ENCODE measurements around the gene SLCO3A1. TPM values are rescaled to one million over a fixed set of nuclear protein-coding genes. Genes with fewer than 3 reads are reported as not detected.

Gene SLCO3A1
- total RNA-seq, 2 experiments from 2014 or later, result 4.2 to 4.8 TPM

DNA sequence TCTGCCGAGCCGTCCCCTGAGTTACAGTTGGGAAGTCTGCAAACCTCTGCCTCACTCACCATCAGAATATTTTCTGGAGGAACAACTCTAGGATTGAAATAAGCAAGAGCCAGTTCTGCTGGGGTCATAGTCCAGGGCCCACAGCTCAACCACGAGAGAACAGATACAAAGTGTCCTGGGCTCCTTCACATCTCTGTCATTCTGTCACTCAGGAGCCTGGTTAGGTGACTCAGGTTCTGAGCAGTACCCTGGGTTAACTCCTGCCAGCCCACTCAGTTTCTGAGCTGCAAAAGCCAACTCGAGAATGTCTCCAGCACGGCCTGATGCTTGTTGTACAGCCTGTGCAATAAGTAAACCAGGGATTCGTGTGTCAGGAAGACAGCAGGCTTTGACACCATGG lies 155.7 kb downstream of the SLCO3A1 start:
- no peak for TF ChIP-seq CTCF (IDR thresholded peaks at IDR 0.05)
- no peaks in the 10 kb centered on the region for H3K9me3 Mint-ChIP-seq
- intact Hi-C loops (cut with micrococcal nuclease), result no loop called here
- no peaks in the 10 kb centered on the region for H3K27me3 Mint-ChIP-seq
- ChIA-PET CTCF (interaction anchor here (1.6 kb wide), 1 partner anchor 303 kb away, joined by 3 read pairs; no protein-coding TSS in a partner anchor), POLR2A (no interaction called here)
- DNase-seq, result peak; percentile 31
- peak overlapping the region; percentile 4 for H3K27ac Mint-ChIP-seq
- H3K4me3 Mint-ChIP-seq, result no peak overlapping the region
- peaks cover 45% of the 10 kb centered on the region for H3K4me1 Mint-ChIP-seq (ENCODE audit: low read depth)
- ATAC-seq, result peak; percentile 64
- no peaks in the 10 kb centered on the region for H3K36me3 Mint-ChIP-seq (ENCODE audit: low read depth)

DNA sequence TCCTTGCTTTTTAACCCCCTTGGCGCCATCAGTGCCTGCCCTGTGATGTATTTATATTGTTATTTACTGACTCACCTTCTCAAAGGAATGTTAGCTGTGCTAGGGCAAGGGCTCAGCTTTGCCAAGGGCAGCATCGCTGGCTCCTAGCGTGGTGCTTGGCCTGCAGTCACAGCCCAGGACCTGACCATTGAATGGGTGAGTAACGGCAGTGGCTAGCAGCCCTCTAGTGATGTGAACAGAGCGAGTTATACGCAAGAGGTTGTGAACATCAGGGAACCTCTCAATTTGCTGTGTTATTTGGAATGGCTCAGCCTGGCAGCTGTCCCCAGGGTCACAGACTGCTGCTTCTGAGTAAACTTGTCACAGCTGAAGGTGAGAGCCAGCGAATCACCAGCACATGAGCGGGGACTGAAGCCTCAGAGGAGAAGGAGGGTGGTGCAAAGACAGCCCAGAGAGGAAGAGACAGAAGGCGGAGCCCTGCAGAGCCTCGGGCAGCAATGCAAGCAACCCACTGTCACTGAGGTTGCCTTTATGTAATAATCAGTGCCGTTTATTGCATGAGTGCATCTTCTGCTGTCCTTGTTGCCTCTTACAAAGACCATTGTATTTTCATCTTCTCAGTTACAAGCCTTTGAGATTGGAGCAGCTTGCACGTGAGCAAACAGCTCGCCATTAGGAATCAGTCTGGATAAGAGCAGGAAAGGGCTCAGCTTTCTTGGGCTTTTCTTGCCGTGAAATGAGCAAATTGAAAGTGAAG lies 158.3 kb downstream of the SLCO3A1 start:
- TF ChIP-seq CTCF (IDR thresholded peaks at IDR 0.05), result no peak
- ATAC-seq, result peak; percentile 83
- Mint-ChIP-seq H3K4me1 (ENCODE audit: low read depth) (peaks cover 44% of the 10 kb centered on the region), H3K4me3 (peak overlapping the region; percentile 17), H3K36me3 (ENCODE audit: low read depth) (no peaks in the 10 kb centered on the region), H3K27ac (peak overlapping the region; percentile 6), H3K27me3 (no peaks in the 10 kb centered on the region), H3K9me3 (no peaks in the 10 kb centered on the region)
- intact Hi-C loops (cut with micrococcal nuclease), result no loop called here
- ChIA-PET POLR2A (interaction anchor here (1.0 kb wide), 1 partner anchor 10 kb away, joined by 3 read pairs; no protein-coding TSS in a partner anchor), CTCF (interaction anchor here (1.6 kb wide), 1 partner anchor 709 kb away, joined by 3 read pairs; no protein-coding TSS in a partner anchor)
- peak; percentile 46 for DNase-seq

DNA sequence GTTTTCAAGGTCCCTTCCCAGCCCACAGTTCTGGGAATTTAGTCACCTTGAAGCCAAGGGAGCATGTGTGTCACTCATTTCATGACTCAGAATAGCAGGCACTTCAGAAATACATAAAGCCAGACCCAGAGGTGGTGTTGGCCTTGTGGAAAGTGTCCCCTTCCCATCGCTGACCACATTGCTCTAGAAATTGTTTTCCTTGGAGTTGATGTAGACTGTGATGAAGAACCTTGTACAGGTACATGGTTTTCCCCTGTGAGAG lies 158.8 kb downstream of the SLCO3A1 start:
- no peaks in the 10 kb centered on the region for H3K36me3 Mint-ChIP-seq (ENCODE audit: low read depth)
- H3K9me3 Mint-ChIP-seq, result no peaks in the 10 kb centered on the region
- intact Hi-C loops (cut with micrococcal nuclease), result no loop called here
- POLR2A ChIA-PET, result no interaction called here
- DNase-seq (peak; percentile 19), ATAC-seq (peak; percentile 39)
- TF ChIP-seq CTCF (IDR thresholded peaks at IDR 0.05), result no peak
- CTCF ChIA-PET, result interaction anchor here (1.6 kb wide), 1 partner anchor 710 kb away, joined by 3 read pairs; no protein-coding TSS in a partner anchor
- peaks cover 44% of the 10 kb centered on the region for H3K4me1 Mint-ChIP-seq (ENCODE audit: low read depth)
- H3K27ac Mint-ChIP-seq, result no peak overlapping the region
- H3K4me3 Mint-ChIP-seq, result peak overlapping the region; percentile 17
- H3K27me3 Mint-ChIP-seq, result no peaks in the 10 kb centered on the region

DNA sequence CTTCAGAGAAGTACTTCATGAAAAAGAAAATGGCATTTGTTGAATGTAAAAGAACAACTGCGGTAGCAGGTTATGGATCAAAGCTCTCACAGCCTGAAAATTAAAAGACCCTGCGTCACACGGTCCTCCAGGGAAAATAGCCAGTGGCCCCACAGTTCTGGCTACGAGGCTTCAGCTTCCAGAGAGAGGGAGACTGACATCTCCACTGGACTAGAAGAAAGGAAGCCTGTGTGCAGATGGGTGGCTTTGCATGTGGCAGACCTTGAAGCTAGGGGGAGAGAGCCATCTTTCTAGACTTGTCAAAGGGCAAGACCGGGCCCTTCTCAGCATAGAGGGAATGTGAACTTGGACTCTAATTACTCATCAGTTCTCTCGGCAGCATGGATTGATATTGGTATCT lies 159.4 kb downstream of the SLCO3A1 start:
- no peak for ATAC-seq
- CTCF ChIA-PET, result no interaction called here
- Mint-ChIP-seq H3K27me3 (no peaks in the 10 kb centered on the region), H3K4me3 (no peak overlapping the region), H3K4me1 (ENCODE audit: low read depth) (peaks cover 44% of the 10 kb centered on the region), H3K9me3 (no peaks in the 10 kb centered on the region), H3K27ac (no peak overlapping the region), H3K36me3 (ENCODE audit: low read depth) (no peaks in the 10 kb centered on the region)
- intact Hi-C loops (cut with micrococcal nuclease), result no loop called here
- no peak for TF ChIP-seq CTCF (IDR thresholded peaks at IDR 0.05)
- DNase-seq, result no peak
- POLR2A ChIA-PET, result no interaction called here

GRCh38 chr15:92014281-92015030 lies 160.9 kb downstream of the SLCO3A1 start:
- ChIA-PET POLR2A (no interaction called here), CTCF (interaction anchor here (1.1 kb wide), 1 partner anchor 308 kb away, joined by 3 read pairs; no protein-coding TSS in a partner anchor)
- intact Hi-C loops (cut with micrococcal nuclease), result no loop called here
- no peak overlapping the region for H3K27ac Mint-ChIP-seq
- H3K9me3 Mint-ChIP-seq, result no peaks in the 10 kb centered on the region
- peaks cover 28% of the 10 kb centered on the region for H3K4me1 Mint-ChIP-seq (ENCODE audit: low read depth)
- TF ChIP-seq CTCF (IDR thresholded peaks at IDR 0.05), result no peak
- ATAC-seq, result no peak
- DNase-seq, result no peak
- H3K36me3 Mint-ChIP-seq (ENCODE audit: low read depth), result no peaks in the 10 kb centered on the region
- no peaks in the 10 kb centered on the region for H3K27me3 Mint-ChIP-seq
- H3K4me3 Mint-ChIP-seq, result no peak overlapping the region

All from activated CD8-positive, alpha-beta T cell treated with anti-CD3 and anti-CD28 coated beads for 36 hours (primary cell).